GM08714 (cell line): ENCODE results near the gene MGA.

Experiments
- H3K4me3 ChIP-seq: fragments of 200-500 bp; sonication (Bioruptor generic); 2 replicates; pipeline ENCODE4 v1.5.1; 2014; ENCODE audit warnings: mild to moderate bottlenecking, low read length, inconsistent platforms
- ZNF274 ChIP-seq: IDR thresholded peaks from 2 replicates; pipeline ENCODE4 v1.6.1; 2012; ENCODE audit warnings: mild to moderate bottlenecking, low read depth, low read length

Gene MGA

GRCh38 chr15:41806291-41807181 lies 146.3 kb downstream of the MGA start:
- H3K4me3 ChIP-seq, result no peak overlapping the region
- no peak for TF ChIP-seq ZNF274

- TF ChIP-seq ZNF274, result no peak
Observed at GRCh38 chr15:41809121-41809520, 148.9 kb downstream of the MGA start.

DNA sequence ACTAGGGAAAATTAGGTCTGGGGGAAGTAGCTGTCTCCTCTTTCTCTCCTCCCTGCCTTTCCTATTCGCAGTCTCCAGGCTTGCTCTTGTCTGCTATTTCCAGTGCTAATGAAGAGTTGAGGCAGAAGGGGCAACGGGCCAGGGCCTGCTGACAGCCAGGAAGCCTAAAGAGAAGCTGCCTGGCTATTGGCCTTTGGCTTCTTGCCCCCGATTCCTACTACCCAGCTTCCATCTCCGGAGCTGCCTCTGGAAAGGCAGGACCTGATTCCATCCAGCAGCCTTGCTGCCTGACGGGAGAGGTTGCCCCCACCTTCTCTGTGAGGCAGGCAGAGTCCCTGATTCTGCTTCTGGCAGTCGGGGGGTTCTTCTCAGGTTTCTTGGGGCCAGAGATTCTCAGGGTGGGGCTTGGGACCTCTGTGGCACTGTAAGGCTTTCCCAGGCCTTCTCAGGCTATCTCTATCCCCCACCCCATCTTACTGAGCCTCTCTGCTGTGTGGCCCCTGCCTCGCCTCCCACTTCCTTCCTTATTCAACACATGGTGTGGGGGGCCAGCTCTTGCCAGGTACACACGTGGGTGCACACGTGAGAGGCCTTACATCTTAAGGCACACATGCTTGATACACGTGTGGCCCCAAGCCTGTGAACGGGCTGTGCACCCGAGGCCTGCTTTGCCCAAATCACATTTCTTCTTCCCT lies 149.5 kb downstream of the MGA start:
- H3K4me3 ChIP-seq, result no peak overlapping the region
- TF ChIP-seq ZNF274, result no peak

More at GRCh38 chr15:41809121-41809520, 148.9 kb downstream of the MGA start:
- H3K4me3 ChIP-seq, result no peak overlapping the region

DNA sequence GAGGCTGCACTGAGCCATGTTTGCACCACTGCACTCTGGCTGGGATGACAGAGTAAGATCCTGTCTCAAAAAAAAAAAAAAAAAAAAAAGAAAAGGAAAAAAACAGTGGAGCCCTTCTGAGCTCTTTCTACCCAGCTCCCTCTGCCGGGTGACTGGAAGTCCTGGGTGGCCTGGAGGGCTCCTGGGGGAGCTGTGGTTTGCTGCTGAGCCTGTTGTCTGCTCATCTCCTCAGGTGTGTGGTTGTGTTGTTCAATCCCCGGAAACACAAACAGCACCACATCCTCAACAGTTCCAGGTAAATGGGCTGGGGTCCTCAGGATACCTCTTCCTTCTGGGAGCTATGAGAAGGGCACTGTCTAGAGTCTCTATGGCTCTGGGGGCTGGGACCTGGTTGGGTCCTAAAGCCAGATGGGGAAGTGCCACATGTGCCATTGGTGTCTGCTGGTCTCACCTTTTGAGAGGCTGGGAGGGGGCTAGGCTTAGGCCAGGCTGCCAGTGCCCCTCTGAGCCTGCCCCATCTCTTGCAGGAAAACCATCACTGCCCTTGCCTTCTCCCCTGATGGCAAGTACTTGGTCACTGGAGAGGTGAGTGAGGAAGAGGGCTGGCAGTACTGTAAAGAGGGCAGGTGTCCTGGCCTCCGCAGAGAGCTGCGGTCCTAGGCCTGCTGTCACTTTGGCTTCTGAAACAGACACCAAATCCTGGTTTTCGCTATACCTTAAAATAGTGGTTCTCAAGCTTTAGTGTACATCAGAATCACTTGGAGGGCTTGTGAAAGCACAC lies 150.6 kb downstream of the MGA start:
- no peak for TF ChIP-seq ZNF274

DNA sequence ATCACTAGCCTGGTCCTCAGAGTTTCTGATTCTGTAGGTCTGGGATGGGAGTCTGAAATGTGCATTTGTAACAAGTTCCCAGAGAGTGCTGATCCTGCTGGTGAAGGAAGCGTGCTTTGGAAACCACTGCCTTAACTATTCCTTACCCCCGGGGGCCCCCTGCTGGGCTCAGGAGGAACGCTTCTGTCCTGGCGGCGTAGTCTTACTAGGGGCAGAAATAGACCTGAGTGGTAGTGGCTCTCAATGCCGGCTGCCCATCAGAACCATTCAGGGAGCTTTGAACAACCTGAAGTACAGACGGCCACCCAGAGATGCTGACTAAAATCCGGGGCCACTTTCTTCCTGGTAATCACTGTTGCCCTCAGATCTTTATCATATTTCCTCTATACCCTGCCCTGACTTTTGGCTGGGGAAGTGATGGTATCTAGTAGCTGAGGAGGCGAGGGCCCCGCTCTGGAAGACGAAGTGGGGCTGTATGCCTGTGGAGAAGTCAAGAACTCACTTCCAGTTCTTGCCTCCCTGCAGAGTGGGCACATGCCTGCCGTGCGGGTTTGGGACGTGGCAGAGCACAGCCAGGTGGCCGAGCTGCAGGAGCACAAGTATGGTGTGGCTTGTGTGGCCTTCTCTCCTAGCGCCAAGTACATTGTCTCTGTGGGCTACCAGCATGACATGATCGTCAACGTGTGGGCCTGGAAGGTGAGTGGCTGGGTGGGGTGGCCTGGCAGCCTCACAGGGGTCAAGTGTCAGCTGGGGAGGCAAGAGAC lies 151.4 kb downstream of the MGA start:
- no peak for TF ChIP-seq ZNF274
- no peak overlapping the region for H3K4me3 ChIP-seq

More for the DNA sequence above, 150.6 kb downstream of the MGA start:
- no peak overlapping the region for H3K4me3 ChIP-seq

DNA sequence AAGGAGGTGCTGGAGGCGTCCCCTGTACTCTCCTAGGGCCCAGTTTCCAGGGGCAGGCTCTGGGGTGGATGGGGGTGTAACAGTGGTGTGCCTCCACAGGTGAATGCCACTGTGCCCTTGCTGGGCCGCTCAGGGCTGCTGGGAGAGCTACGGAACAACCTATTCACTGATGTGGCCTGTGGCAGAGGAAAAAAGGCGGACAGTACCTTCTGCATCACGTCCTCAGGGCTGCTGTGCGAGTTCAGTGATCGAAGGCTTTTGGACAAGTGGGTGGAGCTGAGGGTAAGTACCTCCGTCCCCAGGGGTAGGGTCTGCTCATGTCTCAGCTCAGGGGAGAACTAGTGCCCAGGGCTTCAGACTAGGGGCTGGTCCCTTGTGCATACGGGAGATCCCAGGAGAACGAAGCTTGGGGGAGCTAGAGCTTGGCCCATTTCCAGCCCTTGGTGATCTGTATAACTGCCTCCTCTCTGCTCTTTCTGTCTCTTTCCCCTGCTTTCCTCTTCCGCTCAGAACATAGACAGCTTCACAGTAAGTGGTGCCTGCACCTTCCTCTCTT lies 152.7 kb downstream of the MGA start:
- TF ChIP-seq ZNF274, result no peak
- no peak overlapping the region for H3K4me3 ChIP-seq

- no peak for TF ChIP-seq ZNF274
- H3K4me3 ChIP-seq, result no peak overlapping the region
Observed at GRCh38 chr15:41813426-41813825, 153.2 kb downstream of the MGA start.

DNA sequence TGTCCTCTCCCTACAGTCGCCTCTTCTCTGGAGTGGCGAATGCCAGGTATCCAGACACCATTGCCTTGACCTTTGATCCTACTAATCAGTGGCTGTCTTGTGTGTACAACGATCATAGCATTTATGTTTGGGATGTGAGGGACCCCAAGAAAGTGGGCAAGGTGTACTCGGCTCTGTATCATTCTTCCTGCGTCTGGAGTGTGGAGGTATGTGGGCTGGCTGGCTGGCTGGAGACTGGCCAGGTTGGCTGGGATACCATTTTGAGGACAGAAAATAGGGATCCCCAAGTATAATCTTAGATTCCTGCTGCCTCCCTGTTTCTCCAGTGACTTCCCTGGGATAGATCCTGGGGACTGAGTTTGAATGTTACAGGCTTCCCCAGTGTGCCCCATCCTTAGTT lies 154.3 kb downstream of the MGA start:
- H3K4me3 ChIP-seq, result no peak overlapping the region
- TF ChIP-seq ZNF274, result no peak

DNA sequence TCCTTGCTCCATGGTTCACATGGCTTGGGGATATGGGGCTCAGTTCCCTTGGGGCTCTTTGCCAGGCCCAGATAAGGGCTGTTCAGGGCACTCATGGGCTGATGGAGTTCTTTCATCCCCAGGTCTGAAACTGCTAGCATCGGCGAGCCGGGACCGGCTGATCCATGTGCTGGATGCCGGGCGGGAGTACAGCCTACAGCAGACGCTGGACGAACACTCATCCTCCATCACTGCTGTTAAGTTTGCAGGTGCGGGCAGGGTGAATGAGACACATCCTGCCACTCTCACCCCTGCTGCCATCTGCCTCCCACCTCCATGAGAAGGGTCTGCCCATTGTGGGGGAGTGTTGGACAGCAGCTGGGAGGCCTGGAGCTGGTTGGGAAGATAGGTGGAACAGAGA lies 156.6 kb downstream of the MGA start:
- TF ChIP-seq ZNF274, result no peak
- no peak overlapping the region for H3K4me3 ChIP-seq

DNA sequence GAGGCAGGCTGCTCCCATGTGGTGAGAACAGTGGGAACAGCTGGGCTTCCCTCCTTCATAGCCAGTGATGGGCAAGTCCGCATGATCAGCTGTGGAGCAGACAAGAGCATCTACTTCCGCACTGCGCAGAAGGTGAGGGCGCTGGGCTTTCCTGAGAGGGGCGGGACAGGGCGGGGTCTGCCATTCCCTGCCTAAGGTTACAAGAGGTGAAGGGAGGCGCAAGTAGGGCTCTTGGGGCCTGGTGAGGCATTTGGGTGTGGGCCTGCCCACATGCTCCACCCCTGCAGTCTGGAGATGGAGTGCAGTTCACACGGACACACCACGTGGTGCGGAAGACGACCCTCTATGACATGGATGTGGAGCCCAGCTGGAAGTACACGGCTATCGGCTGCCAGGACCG lies 157.1 kb downstream of the MGA start:
- TF ChIP-seq ZNF274, result no peak
- no peak overlapping the region for H3K4me3 ChIP-seq

GRCh38 chr15:41817781-41818180 lies 157.6 kb downstream of the MGA start:
- no peak overlapping the region for H3K4me3 ChIP-seq
- no peak for TF ChIP-seq ZNF274

- no peak overlapping the region for H3K4me3 ChIP-seq
- no peak for TF ChIP-seq ZNF274
Observed at GRCh38 chr15:41819455-41820050, 159.3 kb downstream of the MGA start.

DNA sequence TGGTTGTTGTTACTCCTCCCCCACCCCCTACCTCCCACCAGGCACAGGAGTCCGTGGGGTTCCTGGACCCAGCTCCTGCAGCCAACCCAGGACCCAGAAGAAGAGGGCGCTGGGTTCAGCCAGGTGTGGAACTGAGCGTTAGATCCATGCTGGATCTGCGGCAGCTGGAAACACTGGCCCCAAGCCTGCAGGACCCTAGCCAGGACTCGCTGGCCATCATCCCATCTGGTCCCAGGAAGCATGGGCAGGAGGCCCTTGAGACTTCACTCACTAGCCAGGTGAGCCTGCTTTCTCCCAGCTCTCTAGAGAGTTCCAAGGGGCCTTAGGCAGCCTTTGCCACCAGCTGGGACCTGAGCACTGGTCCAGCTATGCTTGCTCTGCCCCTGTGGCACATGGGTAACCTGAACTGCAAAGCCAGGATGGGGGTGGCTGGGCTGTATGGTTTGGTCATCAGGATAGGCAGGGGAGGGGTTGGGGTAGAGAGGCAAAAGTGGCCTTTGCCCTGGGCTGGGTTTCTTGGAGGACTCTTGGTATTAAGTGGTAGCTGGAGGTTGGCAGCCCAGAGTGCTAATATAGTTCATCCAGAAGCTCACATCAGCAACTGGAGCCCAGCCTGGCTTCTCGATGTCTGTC lies 160.7 kb downstream of the MGA start:
- no peak overlapping the region for H3K4me3 ChIP-seq
- no peak for TF ChIP-seq ZNF274
